Lower lobe of right lung (tissue), 2 donors: Measurements from ENCODE around the gene MAT2B. TPM values are rescaled to one million over a fixed set of nuclear protein-coding genes. Genes with fewer than 3 reads are reported as not detected.

Source experiments
- ATAC-seq, 2 donors: fragments of 200-7000 bp; cut with Tn5 transposase; one replicate each; pipeline ENCODE4 v1.9.1; 2020 to 2022; ENCODE audit warnings: mild to moderate bottlenecking in 2 of 2, moderate library complexity in 2 of 2
- DNase-seq: peaks from one replicate; pipeline ENCODE4 v3.0.0-alpha.2; 2020
- H3K27ac ChIP-seq: fragments of 200-600 bp; one replicate; pipeline ENCODE4 v1.8.0; 2022
- H3K27me3 ChIP-seq: fragments of 200-600 bp; one replicate; pipeline ENCODE4 v1.8.0; 2022; ENCODE audit warnings: low read depth
- H3K36me3 ChIP-seq: fragments of 200-600 bp; one replicate; pipeline ENCODE4 v1.8.0; 2022; ENCODE audit warnings: mild to moderate bottlenecking
- H3K4me1 ChIP-seq: fragments of 200-600 bp; one replicate; pipeline ENCODE4 v1.8.0; 2022
- H3K4me3 ChIP-seq: fragments of 200-600 bp; one replicate; pipeline ENCODE4 v1.8.0; 2022; ENCODE audit warnings: mild to moderate bottlenecking
- H3K9me3 ChIP-seq: fragments of 200-600 bp; one replicate; pipeline ENCODE4 v1.8.0; 2022
- CTCF ChIP-seq: fragments of 200-600 bp; IDR thresholded peaks from one replicate; pipeline ENCODE4 v1.8.0; 2022; ENCODE audit warnings: antibody characterized with exemption, mild to moderate bottlenecking
- intact Hi-C: fragments of 100-400 bp; cut with DNase I; formaldehyde crosslinking; loops from one replicate; pipeline ENCODE4 v1.11.0; 2022
- total RNA-seq: library from RNA; stranded (reverse); fragmentation: NEBNext Ultra II Directional; extraction: Animal tissue kit (Norgen Biotek cat#: 25700); gene quantifications from one replicate; pipeline ENCODE4 v1.2.1, GENCODE V29; 2021
- donor health status: DM: no; HTN: yes; CAD: no; lungs with severe emphysema.

Gene MAT2B
- total RNA-seq, 1 donor from 2014 or later, result 71.7 TPM

GRCh38 chr5:163475411-163475810, 30.0 kb upstream of the MAT2B start:
- Histone ChIP-seq H3K36me3 (no peaks in the 10 kb centered on the region), H3K27me3 (no peaks in the 10 kb centered on the region), H3K4me1 (no peaks in the 10 kb centered on the region), H3K4me3 (no peak overlapping the region), H3K27ac (no peak overlapping the region), H3K9me3 (no peaks in the 10 kb centered on the region)
- ATAC-seq (no peak), DNase-seq (no peak)
- TF ChIP-seq CTCF, result no peak
- intact Hi-C loops, result no loop called here

- DNase-seq, result no peak
- H3K27me3 ChIP-seq, result no peaks in the 10 kb centered on the region
- no peak for TF ChIP-seq CTCF
- no peaks in the 10 kb centered on the region for H3K36me3 ChIP-seq
- H3K27ac ChIP-seq, result no peak overlapping the region
- no peak for ATAC-seq
- intact Hi-C loops, result no loop called here
- no peaks in the 10 kb centered on the region for H3K9me3 ChIP-seq
- no peak overlapping the region for H3K4me3 ChIP-seq
- H3K4me1 ChIP-seq, result no peaks in the 10 kb centered on the region
These were observed 27.1 kb upstream of the MAT2B start for GRCh38 chr5:163478126-163478981.

GRCh38 chr5:163478982-163479271, 26.5 kb upstream of the MAT2B start:
- Histone ChIP-seq H3K4me3 (no peak overlapping the region), H3K36me3 (no peaks in the 10 kb centered on the region), H3K9me3 (no peaks in the 10 kb centered on the region), H3K4me1 (no peaks in the 10 kb centered on the region), H3K27ac (no peak overlapping the region), H3K27me3 (no peaks in the 10 kb centered on the region)
- DNase-seq (no peak), ATAC-seq (no peak)
- no peak for TF ChIP-seq CTCF
- intact Hi-C loops, result no loop called here

- H3K4me1 ChIP-seq, result no peaks in the 10 kb centered on the region
- H3K4me3 ChIP-seq, result no peak overlapping the region
- intact Hi-C loops, result no loop called here
- peak; percentile 12 for TF ChIP-seq CTCF
- H3K36me3 ChIP-seq, result no peaks in the 10 kb centered on the region
- ATAC-seq, result no peak
- no peaks in the 10 kb centered on the region for H3K27me3 ChIP-seq
- DNase-seq, result no peak
- H3K9me3 ChIP-seq, result no peaks in the 10 kb centered on the region
- H3K27ac ChIP-seq, result no peak overlapping the region
These were observed 16.2 kb upstream of the MAT2B start for GRCh38 chr5:163489055-163489744.

- H3K9me3 ChIP-seq, result no peaks in the 10 kb centered on the region
- no peak for DNase-seq
- intact Hi-C loops, result no loop called here
These were observed 15.7 kb upstream of the MAT2B start for GRCh38 chr5:163489745-163490075.

More at GRCh38 chr5:163489745-163490075, 15.7 kb upstream of the MAT2B start:
- Histone ChIP-seq H3K27ac (no peak overlapping the region), H3K4me3 (no peak overlapping the region), H3K27me3 (no peaks in the 10 kb centered on the region), H3K36me3 (no peaks in the 10 kb centered on the region), H3K4me1 (no peaks in the 10 kb centered on the region)
- TF ChIP-seq CTCF, result no peak
- no peak for ATAC-seq
